ENCODE data around the gene KAT6B. TPM values are rescaled to one million over a fixed set of nuclear protein-coding genes. Genes with fewer than 3 reads are reported as not detected.

KAT6B gene
- polyA plus RNA-seq, 1 donor from 2014 or later = 11.5 TPM

DNA sequence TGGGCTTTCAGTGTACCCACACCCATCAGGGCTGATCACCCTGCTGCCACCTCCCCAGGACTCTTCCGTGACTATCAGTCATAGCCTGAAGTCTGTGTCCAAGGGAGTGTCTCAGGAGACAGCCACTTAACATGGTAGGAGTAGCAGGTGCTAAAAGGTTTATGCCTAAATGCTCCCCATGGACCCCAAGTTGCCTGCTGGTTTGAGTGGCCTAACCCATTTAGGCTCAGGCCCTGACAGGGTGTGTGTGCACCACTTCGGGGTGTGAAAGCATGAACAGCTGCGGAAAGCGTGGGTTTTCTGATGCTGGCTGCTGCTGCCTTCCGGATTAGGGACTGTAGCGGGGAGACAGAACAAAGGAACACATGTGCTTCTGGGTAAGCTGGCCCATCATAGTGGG lies 191.9 kb downstream of the KAT6B start:
- Histone ChIP-seq H3K9ac (ENCODE audit: low read length) (no peak overlapping the region), H3K4me3 (ENCODE audit: low read length) (no peak overlapping the region), H3K27ac (ENCODE audit: low read length) (peak overlapping the region; percentile 18), H3K79me2 (replicated peaks; ENCODE audit: insufficient read depth, low read length) (no peaks in the 10 kb centered on the region), H3K27me3 (ENCODE audit: insufficient read depth, low read depth, low read length) (no peaks in the 10 kb centered on the region), H2AFZ (ENCODE audit: low read depth, low read length) (no peak overlapping the region), H3K4me2 (ENCODE audit: low read length) (no peak overlapping the region), H4K20me1 (ENCODE audit: insufficient read depth) (no peaks in the 10 kb centered on the region), H3K9me2 (ENCODE audit: insufficient read depth, low read length) (no peaks in the 10 kb centered on the region), H3F3A (ENCODE audit: insufficient read depth, low read length, poor library complexity, severe bottlenecking) (no peaks in the 10 kb centered on the region), H3K9me3 (ENCODE audit: low read length) (no peaks in the 10 kb centered on the region), H3K36me3 (ENCODE audit: insufficient read depth, low read length) (no peaks in the 10 kb centered on the region)
- TF ChIP-seq, protein P1, sequence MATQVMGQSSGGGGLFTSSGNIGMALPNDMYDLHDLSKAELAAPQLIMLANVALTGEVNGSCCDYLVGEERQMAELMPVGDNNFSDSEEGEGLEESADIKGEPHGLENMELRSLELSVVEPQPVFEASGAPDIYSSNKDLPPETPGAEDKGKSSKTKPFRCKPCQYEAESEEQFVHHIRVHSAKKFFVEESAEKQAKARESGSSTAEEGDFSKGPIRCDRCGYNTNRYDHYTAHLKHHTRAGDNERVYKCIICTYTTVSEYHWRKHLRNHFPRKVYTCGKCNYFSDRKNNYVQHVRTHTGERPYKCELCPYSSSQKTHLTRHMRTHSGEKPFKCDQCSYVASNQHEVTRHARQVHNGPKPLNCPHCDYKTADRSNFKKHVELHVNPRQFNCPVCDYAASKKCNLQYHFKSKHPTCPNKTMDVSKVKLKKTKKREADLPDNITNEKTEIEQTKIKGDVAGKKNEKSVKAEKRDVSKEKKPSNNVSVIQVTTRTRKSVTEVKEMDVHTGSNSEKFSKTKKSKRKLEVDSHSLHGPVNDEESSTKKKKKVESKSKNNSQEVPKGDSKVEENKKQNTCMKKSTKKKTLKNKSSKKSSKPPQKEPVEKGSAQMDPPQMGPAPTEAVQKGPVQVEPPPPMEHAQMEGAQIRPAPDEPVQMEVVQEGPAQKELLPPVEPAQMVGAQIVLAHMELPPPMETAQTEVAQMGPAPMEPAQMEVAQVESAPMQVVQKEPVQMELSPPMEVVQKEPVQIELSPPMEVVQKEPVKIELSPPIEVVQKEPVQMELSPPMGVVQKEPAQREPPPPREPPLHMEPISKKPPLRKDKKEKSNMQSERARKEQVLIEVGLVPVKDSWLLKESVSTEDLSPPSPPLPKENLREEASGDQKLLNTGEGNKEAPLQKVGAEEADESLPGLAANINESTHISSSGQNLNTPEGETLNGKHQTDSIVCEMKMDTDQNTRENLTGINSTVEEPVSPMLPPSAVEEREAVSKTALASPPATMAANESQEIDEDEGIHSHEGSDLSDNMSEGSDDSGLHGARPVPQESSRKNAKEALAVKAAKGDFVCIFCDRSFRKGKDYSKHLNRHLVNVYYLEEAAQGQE (IDR thresholded peaks at IDR 0.05; ENCODE audit: borderline replicate concordance) = no peak
- TF ChIP-seq, protein P2, sequence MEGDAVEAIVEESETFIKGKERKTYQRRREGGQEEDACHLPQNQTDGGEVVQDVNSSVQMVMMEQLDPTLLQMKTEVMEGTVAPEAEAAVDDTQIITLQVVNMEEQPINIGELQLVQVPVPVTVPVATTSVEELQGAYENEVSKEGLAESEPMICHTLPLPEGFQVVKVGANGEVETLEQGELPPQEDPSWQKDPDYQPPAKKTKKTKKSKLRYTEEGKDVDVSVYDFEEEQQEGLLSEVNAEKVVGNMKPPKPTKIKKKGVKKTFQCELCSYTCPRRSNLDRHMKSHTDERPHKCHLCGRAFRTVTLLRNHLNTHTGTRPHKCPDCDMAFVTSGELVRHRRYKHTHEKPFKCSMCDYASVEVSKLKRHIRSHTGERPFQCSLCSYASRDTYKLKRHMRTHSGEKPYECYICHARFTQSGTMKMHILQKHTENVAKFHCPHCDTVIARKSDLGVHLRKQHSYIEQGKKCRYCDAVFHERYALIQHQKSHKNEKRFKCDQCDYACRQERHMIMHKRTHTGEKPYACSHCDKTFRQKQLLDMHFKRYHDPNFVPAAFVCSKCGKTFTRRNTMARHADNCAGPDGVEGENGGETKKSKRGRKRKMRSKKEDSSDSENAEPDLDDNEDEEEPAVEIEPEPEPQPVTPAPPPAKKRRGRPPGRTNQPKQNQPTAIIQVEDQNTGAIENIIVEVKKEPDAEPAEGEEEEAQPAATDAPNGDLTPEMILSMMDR (IDR thresholded peaks at IDR 0.05; ENCODE audit: poor library complexity, severe bottlenecking) = no peak
- no peak for TF ChIP-seq SMC3 (conservative IDR thresholded peaks at IDR 0.05; ENCODE audit: poor library complexity)
- TF ChIP-seq EZH2 (IDR thresholded peaks at IDR 0.05; ENCODE audit: borderline replicate concordance, insufficient read depth, low read length, poor library complexity, severe bottlenecking) = no peak
- TF ChIP-seq POLR2AphosphoS5 (IDR thresholded peaks at IDR 0.05) = no peak
- no peak for TF ChIP-seq EP300 (conservative IDR thresholded peaks at IDR 0.05; ENCODE audit: poor library complexity, severe bottlenecking)
- no peak for TF ChIP-seq RAD21 (conservative IDR thresholded peaks at IDR 0.05)
- no peak for TF ChIP-seq MXI1 (conservative IDR thresholded peaks at IDR 0.05; ENCODE audit: poor library complexity, severe bottlenecking)
- no peak for TF ChIP-seq TAF1 (IDR thresholded peaks at IDR 0.05; ENCODE audit: low read depth)

DNA sequence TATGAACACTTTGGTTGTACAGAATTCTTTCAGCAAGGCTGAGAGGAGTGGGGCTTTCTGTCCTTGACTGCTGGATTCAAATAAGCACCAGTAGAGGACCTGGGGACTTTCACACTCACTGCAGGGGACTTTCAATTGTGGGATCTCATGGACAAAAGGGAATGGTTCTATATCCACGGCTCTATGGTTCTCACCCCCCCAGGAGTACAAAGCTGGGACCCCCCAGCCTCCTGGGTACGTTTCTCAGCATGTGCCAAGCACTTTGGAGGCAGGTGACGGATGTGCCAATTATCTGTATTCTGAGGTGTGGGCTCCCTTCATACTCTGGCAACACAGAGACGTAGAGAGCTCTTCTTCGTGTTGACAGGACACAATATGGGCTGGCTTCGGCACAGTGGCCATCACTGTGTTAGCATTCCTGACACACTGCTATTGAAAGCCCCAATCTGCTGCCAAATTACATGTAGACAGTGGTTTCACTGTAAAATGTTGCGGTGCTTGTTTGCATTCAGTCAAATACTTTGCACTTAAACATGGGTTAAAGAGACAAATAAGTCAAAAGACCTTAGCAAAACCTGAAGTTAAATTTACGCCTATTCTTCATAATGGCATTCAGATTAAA lies 192.4 kb downstream of the KAT6B start:
- Histone ChIP-seq H3K9ac (ENCODE audit: low read length) (peak overlapping the region; percentile 4), H3K9me2 (ENCODE audit: insufficient read depth, low read length) (no peaks in the 10 kb centered on the region), H2AFZ (ENCODE audit: low read depth, low read length) (no peak overlapping the region), H3K4me2 (ENCODE audit: low read length) (no peak overlapping the region), H3K36me3 (ENCODE audit: insufficient read depth, low read length) (no peaks in the 10 kb centered on the region), H4K20me1 (ENCODE audit: insufficient read depth) (no peaks in the 10 kb centered on the region), H3K9me3 (ENCODE audit: low read length) (no peaks in the 10 kb centered on the region), H3K27ac (ENCODE audit: low read length) (peak overlapping the region; percentile 18), H3K79me2 (replicated peaks; ENCODE audit: insufficient read depth, low read length) (no peaks in the 10 kb centered on the region), H3K27me3 (ENCODE audit: insufficient read depth, low read depth, low read length) (no peaks in the 10 kb centered on the region), H3F3A (ENCODE audit: insufficient read depth, low read length, poor library complexity, severe bottlenecking) (no peaks in the 10 kb centered on the region), H3K4me3 (ENCODE audit: low read length) (peak overlapping the region; percentile 12)
- peak; percentile 25 for TF ChIP-seq POLR2AphosphoS5 (IDR thresholded peaks at IDR 0.05)
- TF ChIP-seq, protein P1 (IDR thresholded peaks at IDR 0.05; ENCODE audit: borderline replicate concordance) = no peak
- no peak for TF ChIP-seq EP300 (conservative IDR thresholded peaks at IDR 0.05; ENCODE audit: poor library complexity, severe bottlenecking)
